Activated CD8-positive, alpha-beta memory T cell treated with anti-CD3 and anti-CD28 coated beads, Interleukin-2, amount 50 U/mL, for 48 hours (primary cell): Measurements from ENCODE around the gene SLK.

Experiments
- DNase-seq: peaks from one replicate; pipeline ENCODE4 v3.0.0-alpha.2; 2020

SLK gene

DNA sequence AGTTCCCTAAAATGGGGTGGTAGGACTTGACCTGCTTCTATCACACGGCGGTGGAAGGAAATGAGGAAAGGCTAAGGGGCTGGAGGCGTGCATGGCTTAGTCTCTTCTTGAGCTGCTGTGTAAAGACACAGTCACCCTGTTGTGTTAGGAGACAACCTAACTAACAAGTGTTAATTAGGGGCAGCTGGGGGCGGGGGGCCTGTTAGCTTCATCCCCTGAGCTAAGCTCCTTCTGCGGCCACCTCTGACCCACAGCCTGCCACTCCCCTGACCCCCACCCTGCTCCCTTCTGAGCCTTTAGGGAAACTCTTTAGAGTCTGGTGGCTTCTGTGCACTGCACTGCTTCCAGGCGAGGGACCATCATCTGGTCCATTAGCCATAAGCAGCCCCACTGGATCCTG is 90.8 kb downstream of the SLK start:
- no peak for DNase-seq

DNA sequence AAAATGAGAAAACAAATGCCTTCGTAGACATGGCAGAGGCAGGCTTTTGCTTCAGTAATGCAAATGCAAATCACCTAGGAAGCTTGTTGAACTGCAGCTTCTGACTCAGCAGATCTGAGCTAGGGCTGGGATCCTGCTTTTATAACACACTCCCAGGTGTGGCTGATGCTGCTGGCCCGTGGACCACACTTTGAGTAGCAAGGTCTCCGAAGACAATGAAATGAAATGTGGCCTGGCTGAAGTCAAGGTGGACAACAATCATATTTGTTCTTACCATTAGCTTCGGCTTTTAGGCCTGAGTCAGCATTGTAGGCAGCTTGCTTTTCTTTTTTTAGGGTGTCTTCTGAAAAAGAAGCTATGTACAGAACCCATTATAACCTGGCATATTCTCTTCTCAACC is 92.4 kb downstream of the SLK start:
- no peak for DNase-seq

DNA sequence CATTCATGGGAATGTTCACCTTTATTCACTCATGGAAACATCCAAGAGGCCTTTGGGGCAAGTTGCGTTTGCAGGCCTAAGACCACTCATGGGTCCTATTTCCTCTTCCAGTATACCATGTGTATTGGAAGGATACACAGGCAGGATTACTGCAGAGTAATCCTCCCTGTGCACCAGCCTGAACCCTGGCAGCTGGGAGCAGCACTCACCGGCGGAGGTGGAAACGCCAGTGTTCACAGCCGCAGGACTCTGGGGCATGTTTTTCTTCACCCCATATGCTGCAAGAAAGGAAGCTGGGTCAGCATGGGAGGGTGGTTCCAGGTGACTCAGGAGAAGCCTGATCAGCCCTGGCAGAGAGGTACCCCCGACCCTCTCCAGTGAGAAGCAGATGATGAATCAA is 94.3 kb downstream of the SLK start:
- no peak for DNase-seq

DNA sequence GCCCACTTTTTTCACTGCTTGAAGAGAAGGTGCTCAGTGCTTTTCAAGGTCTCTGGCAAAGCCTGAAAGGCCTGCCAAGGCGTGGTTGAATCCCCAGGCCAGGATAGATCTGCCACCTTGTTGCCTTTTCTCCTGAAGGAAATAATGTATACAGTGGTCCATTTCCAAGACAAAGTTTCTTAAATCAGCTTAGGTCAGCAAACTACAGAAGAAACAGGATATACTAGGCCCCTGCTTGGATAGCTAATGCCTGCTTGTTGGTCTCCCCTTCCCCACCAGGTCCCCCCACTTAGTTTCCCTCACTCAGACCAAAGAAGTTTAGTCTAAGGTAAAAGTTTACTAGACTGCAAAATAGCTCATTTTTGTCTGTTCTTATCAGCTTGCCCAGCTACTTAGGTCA is 98.8 kb downstream of the SLK start:
- no peak for DNase-seq

DNA sequence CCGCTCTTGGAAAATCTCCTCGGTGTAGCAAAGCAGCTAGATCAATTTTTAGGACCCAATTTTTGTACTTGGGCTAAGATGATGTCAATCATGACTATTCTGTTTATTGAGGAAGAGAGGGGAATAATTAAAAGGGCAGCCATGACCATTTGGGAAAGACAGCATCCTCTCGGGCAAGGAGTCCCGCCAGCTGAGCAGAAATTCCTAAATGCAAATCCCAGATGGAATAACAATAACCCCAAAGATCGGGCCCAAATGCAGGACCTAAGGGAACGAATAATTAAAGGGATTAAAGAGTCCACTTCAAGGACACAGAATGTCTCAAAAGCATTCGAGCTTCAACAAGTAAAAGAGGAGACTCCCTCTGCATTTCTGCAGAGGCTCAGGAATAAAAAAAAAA is 100.0 kb downstream of the SLK start:
- no peak for DNase-seq

DNA sequence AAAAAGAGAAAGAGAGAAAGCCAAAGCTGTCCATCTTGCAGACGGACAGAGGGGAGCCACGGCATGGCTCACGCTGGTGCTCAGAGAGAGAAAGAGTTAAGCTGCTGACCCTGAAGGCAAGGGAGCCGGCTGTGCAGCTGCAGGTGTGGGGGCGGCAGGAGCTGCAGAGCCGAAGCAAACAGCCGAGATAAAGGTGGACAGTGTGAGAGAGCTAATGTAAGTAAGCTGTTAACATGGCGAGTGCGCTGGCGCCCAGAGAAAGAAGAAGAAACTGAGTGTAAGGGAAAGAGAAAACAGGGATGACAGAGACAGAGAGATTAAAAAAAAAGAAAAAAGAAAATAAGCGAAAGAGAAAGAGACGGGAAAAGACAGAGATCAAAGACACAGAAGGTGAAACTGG is 100.6 kb downstream of the SLK start:
- no peak for DNase-seq

DNA sequence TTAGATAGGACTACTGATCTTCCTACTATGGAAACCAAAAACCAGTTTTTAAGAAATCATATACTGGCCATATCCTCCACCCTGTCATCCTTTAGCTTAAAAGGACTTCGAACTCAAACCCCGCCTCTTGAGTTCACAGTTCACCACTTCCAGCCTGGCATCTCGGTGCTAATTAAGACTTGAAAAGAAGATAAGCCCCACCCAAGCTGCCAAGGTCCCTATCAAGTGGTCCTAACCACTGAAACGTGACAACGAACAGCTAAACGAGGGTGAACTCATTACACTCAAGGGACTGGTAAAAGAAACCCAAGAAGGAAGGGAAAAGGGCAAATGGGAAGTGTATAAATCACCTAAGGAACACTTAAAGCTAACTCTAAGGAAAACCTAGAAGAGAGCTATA is 102.7 kb downstream of the SLK start:
- no peak for DNase-seq

DNA sequence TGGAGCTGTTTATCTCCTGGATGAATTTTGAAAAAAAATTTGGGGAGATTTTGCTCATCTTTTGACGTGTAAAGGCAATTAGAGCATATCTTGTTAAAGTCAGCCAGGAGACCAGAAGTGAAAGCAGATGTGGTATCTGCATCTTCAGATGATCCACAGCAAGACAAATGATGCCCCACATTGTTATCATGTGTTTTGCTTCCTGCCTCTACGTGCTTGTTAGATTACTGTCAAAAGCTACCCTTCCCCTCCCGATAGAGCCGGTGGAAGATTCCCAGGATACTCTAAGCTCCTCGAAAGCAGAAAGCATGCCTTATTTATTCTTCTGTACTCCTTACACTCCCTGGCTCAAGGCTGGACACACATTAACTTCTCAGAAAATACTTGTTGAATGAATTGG is 105.8 kb downstream of the SLK start:
- DNase-seq = no peak

DNA sequence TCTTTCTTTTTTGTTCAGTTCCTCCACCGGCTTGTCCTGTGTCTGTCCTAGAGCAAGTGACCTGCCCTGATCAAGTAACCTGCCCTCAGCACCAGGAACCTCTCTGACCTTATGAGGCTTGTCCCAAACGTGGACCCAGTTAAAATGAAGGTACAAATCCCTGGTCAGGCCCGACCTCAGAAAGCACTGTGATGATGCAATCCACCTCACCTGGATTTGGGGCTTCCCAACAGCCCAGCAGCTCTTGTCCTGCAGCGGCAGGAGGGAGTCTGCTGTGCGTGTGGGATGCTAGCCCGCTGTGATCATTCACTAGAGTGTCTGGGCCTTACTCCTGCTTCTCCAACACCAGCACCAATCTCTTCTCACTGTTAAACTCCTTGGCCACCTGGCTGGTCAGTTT is 107.6 kb downstream of the SLK start:
- no peak for DNase-seq

DNA sequence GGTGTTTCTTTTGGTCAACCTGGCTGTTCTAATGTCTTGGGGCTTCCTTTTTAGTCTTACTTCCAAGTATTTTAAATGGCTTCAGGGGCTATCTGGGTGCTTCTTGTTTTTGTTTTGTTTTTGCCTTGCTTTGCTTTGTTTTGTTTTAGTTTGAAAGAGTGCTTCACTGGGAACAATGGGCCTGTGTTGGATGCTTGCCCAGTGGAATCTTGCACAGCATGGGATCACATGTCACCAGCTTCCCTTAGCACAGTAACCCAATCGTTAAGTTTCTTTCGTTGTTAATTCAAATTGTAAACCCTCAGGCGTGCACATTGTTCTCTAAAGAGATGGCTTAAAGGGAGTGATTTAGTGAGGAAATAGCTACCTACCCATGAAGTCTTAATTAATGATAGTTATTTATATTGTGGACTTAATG is 109.8 kb downstream of the SLK start:
- no peak for DNase-seq

DNA sequence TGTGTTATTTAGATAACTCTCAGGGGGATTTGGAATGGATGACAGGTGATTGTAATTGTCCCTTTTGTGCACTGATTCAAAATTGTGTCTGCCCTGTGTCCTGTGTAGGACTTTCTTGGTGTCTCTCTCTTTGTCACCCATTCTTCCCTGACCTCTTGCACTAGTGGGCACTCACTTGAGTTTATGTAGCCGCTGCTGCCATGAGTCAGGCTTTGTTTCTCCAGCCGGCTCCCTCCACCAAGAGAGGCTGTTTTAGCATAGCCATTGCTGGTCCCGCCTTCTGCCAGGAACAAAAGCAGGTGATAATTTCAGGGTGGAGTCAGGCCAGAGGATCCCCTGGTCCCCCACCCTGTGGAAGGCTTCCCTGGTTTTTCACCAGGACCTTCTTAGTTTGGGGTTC is 110.3 kb downstream of the SLK start:
- no peak for DNase-seq

DNA sequence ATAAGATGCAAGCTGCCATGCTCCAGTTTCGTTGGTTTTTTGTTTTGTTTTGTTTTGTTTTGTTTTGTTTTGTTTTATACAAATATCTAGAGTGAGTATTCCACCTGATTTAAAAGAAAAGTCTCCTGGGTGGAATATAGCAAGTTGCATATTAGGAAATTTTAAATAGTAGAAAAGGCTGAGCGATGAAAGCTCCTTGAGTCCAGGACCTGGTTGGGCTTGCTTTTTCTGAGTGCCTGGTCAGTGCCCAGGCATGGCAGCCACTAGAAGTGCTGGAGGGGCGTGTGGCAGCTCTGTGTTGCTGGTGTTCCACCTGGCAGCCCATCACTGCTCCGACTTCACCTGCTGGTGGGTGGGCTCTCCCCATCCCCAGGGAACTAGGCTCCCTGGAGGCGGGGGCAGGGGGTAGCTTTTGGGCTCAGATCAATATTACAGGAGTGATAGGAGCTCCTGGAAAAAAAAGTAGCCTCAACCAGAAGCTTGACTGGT is 110.8 kb downstream of the SLK start:
- DNase-seq = no peak
